HCEC 1CT (cell line): ENCODE data around the gene BSX.

Experiments used
- DNase-seq: peaks from one replicate; pipeline ENCODE4 v3.0.0-alpha.2; 2017

Gene BSX

DNA sequence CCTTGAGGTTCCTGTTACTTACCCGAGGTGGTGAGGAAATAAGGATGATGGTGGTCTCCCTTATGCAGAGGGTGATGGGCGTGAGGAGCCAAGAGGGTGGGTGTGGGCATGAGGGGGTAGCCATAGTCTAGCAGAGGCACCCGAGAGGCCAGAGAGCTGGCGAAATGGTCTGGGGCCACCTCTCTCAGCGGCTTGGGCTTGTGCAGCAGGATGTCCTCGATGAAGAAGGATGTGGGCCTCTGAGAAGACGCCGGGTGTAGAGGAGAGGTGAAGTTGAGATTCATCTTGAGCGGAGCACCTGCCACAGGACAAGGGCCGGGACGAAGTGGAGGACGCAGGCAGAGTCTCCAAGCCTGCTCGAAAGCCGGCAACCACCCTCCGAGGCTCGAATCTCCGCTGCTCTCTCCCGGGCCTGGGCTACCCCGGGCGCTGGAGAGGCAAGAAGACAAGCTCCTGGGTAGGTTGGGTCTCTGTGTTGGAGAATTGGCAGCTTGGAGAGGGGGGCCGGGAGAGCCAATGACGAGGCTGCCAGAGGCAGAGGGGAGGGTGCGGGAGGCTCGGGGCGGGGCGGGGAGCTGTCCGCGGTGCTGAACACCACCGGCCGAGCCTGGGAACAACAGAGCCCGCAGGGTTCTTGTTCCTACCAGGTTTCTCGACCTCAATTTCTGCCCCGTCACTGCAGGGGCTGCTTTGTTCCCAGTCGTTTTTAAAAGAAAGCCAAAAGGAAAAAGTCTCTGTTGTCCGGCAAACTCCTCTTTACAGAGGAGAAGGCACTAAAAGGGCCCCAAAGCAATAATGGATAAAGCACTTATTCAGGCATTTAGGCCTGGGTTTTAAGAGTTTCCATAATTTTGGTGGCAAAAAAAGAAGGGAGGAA lies at the start of gene BSX:
TSS of gene BSX (minus strand) at position 447 of the 877 bp plus-strand sequence. CDS start at position 284, 163 bp downstream.
- no peak for DNase-seq

GRCh38 chr11:123030517-123030916 lies 48.9 kb upstream of the BSX start:
- no peak for DNase-seq

GRCh38 chr11:123020968-123021367 lies 39.3 kb upstream of the BSX start:
- peak; percentile 67 for DNase-seq

DNA sequence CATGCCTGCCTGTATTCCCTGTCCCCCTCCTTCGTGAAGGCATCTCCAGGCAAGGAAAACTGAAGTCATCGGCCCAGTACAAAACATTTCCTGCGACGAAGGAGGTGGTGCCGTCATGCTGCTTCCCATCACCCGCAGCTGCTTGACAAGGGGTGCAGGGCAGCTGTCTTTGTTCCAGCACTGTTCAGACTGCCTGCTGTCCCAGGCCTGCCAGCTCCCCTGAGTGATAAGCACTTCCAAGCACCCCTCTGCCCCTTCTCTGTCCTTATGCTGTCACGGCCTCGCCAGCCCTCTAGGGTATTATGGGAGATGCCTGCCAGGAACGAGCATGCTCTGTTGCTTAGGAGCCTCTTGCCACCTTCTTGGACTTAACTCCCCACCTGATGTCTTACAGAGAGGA lies 37.1 kb upstream of the BSX start:
- DNase-seq = no peak

DNA sequence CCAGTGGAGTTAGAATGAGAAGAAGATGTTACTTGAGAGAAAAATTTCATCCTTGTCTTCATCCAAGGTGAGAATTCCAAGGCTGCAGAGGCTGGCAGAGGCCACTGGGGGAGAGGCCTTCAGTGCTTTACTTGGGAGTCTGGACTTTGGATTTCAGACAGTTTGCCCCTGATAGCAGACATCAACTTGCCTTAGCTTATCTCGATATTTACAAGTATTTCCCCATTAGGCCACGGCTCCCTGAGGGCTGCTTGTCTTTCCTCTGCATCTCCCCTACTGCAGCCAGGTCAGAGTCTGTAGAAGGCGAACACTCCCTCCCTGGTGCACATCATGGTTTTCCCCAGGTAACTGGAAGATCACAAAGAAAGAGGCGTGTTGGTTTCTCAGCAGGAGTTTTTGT lies 29.9 kb upstream of the BSX start:
- DNase-seq = no peak

GRCh38 chr11:123006860-123007542 lies 25.4 kb upstream of the BSX start:
- no peak for DNase-seq

DNA sequence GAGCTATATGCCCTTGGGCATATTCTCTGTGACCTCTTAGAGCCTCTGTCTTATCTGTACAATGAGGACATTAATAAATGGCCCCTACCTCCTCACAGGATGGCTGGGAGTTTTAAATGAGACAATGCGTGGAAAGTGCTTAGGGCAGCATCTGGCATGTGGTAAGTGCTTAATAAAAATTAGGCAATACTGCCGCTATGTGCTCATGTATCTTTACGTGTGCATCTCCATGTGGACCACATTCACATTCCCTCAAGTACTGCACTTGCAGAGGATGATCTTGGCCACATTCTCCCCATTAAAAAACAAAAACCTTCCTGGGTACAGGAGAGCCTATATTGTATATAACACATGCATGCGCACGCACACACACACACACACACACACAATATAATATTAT lies 19.1 kb upstream of the BSX start:
- DNase-seq = no peak

DNA sequence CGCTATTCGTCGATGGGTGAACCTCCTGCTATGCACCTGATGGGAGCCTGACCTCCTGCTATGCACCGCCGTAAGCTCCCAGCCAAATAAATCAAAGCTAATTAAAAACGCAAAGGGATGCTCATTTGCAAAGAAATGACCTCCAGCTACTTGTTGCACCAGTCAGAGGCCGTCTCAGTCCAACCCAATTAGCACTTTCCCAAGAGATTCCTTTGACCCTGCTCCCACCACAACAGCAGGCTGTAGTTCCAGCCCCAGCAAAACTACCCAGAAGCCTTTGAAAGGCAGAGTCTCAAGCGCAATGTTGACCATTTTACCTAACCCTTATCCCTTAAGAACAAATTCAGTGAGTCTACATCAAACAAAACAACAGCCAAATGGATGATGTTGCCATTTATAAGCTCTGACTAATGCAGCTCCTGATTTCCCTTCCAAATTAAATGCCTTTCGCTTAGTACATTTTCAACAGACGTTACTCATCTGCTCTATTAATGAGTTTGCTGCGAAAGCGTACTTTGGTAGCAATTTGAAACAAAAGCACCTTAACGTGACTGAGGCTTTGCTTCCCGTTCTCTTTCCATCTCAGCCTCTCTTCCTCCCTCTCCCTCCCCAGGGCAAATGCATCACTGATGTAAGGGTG lies 17.2 kb upstream of the BSX start:
- no peak for DNase-seq

GRCh38 chr11:122995526-122995925 lies 13.9 kb upstream of the BSX start:
- DNase-seq = no peak

GRCh38 chr11:122984186-122985011 lies 2.8 kb upstream of the BSX start:
- no peak for DNase-seq

- DNase-seq = no peak
Measured at GRCh38 chr11:122983438-122984185, 2.0 kb upstream of the BSX start.

DNA sequence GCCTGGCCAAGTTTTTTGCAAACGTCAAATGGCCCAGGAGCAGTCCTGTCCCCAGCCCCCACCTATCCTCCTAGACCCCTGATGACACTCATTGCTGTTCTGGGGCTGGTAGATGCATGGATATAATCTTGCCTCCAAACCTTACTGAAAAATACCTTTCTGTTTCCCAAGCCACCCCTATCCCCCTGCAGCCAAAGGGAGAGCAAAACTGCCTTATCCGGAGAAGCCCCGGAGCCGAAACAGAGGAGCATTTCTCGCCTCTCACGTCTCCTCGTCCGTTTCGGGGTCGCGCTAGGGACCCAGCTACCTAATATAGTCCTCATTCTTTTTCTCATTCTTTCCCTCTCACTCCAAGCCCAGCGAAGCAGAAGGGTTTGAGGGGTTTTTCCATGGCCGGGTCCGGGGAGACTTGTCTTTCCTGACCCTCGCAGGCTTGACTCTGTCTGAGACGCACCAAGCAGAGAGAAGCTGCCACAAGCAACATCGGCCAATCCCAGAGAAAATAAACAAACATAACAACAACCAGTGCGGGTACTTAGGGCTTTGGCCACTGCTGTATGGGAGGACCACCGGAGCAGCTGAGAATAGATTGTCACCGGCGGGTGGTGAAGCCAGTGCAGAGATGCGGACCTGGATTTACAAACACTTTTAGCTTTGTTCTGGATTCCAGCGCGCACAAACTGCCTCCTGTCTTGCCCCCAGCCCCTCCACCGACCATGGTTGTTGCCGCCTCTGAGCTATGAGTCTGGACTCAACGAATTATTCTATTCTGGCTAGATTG lies 1.6 kb downstream of the BSX start:
- no peak for DNase-seq

DNA sequence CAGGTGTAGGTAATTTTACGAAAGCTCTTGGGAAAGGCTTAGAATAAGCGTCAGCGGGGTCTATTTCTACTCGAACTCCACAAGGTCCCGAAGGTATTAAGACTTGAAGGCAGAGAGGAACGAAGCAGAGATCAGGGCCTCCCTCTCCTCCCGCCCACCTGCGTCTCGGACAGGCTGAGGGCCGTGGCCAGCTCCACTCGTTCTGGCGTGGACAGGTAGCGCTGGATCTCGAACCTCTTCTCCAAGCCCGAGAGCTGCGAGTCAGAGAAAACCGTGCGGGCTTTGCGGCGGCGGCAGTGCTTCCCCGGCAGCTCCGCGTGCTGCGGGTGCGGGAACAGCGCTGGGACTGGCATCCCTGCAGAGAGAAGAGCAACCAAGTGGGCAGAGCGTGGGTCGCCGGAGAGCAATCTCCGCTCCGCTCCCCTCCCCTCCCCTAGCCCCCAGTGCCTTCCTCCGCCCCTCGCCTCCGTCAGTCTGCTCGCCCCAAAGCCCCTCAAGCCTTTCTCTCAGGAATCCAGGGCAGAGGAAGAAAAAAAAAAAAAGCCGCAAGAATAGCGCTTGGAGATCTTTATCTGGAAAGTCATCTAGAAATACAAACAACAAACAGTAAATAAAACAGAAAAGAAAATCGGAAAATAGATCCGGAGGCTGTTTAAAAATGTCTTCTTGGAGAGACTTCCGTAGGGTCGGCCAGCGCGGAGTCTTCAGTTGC lies 2.4 kb downstream of the BSX start:
- DNase-seq = no peak

- DNase-seq = no peak
Measured at GRCh38 chr11:122978299-122978620, 3.4 kb downstream of the BSX start.

DNA sequence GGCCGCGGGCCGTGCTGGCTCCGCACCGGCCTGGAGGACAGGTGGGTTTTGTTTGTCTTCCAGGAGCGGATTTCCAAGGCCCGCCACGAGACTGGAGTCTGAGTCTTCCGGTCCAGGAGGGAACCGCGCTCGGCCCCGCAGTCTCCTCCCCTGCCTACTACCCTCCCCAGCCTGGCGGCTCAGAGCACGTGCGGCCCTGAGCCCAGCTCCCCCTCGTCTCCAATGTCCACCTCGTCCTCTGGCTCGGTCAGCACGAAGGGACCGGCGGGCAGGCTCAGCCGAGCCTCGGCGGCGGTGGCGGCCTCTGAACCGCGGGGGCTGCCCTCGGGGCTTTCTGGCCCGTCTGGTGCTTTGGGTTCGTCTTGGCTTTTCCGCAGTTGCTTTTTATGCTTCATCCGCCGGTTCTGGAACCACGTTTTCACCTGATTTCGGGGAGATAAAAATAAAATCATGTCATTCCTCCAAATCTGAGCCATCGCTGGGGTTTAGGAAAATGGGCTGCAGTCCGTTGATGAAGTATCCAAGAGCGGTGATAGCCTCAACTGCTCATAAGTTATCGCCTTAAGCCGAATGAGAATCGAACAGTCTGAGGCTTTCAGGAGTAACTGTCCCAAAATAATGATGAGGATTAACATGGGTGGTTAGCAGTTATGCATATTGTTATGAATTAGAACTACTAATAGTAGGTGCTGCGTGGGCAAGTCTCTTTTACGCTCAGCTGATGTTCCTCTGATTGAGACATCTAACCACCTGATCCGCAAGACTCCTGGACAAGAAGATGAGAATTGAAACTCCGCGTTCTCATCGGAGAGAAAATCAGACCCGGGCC lies 4.0 kb downstream of the BSX start:
- DNase-seq = no peak

DNA sequence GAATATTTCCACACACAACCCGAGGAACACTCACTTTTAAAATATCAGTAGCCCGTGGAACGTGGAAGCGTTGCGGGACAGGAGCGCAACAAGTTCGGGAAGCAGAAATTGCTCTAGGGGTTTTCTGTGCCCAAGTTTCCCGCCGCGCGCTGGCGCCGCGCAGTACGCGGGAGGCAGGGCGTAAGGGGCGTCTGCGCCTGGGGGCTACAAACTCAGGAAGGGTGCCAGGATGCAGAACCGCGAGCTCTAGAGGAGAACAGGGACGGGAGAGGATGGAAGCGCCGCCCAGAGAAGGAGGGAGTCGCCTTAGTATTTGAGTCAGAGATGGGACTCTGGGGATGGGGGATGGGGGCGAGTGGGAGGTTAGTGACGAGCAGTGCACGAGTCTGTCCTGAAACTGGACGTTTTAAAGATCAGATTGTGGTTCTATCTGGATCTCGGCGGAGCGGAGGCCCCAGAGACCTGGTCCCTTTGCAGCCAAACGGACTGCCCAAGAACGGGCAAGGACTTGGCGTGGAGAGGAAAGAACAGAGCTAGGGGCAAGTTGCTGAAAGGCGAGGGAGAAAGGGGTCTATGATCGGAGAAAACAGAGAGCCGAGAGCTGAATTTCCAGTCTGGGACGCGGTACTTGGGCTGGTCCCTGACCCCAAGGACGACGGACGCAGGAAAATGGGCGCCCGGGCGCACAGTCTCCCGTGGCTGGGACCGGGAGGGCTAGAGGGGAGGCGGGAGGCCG lies 4.7 kb downstream of the BSX start:
- DNase-seq = no peak

GRCh38 chr11:122976061-122976733 lies 5.4 kb downstream of the BSX start:
- DNase-seq = no peak

- DNase-seq = no peak
Measured at GRCh38 chr11:122963961-122964360, 17.7 kb downstream of the BSX start.

DNA sequence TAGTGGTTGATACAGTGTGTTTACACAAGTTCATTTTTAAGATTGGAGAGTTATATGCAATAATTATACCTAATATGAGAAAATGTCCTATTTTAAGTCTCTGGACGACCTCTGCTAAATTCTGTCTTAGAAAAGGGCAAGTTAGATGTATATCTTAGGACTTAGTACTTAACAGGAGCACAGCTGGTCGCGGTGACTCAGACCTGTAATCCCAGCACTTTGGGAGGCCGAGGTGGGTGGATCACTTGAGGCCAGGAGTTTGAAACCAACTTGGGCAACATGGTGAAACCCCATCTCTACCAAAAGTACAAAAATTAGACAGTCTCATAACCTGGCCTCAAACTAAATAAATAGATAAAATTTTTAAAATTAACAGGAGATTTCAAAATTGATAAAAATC lies 27.2 kb downstream of the BSX start:
- peak; percentile 16 for DNase-seq
